Measurements from ENCODE around the gene MTX3. TPM values are rescaled to one million over a fixed set of nuclear protein-coding genes. Genes with fewer than 3 reads are reported as not detected.

Gene MTX3
- total RNA-seq, 4 donors from 2014 or later, result 15.0 to 20.8 (median 15.8) TPM

GRCh38 chr5:80034962-80035821, 44.1 kb upstream of the MTX3 start, which contains the start of gene THBS4:
THBS4 (plus strand) TSS chr5:80035348; CDS start chr5:80035538, 190 bp downstream.
- Histone ChIP-seq H3K27ac (replicated peaks in 1 of 4) (no peak within 1 kb of the TSS), H3K9me3 (no peaks in the 10 kb centered on the region), H3K27me3 (peaks cover 0 to 58% (median 16%) of the 10 kb centered on the region in 4 donors), H3K36me3 (no peaks in the 10 kb centered on the region), H3K4me3 (peak within 1 kb of the TSS; percentile 35 to 55 (median 40)), H3K4me1 (peaks cover 0 to 13% (median 4%) of the 10 kb centered on the region in 4 donors)
- DNase-seq (ENCODE audit: extremely low spot score), result no peak
- TF ChIP-seq, protein P1, sequence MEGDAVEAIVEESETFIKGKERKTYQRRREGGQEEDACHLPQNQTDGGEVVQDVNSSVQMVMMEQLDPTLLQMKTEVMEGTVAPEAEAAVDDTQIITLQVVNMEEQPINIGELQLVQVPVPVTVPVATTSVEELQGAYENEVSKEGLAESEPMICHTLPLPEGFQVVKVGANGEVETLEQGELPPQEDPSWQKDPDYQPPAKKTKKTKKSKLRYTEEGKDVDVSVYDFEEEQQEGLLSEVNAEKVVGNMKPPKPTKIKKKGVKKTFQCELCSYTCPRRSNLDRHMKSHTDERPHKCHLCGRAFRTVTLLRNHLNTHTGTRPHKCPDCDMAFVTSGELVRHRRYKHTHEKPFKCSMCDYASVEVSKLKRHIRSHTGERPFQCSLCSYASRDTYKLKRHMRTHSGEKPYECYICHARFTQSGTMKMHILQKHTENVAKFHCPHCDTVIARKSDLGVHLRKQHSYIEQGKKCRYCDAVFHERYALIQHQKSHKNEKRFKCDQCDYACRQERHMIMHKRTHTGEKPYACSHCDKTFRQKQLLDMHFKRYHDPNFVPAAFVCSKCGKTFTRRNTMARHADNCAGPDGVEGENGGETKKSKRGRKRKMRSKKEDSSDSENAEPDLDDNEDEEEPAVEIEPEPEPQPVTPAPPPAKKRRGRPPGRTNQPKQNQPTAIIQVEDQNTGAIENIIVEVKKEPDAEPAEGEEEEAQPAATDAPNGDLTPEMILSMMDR (IDR thresholded peaks at IDR 0.05), result no peak
- TF ChIP-seq POLR2AphosphoS5 (IDR thresholded peaks at IDR 0.05) (no peak), POLR2A (IDR thresholded peaks at IDR 0.05; ENCODE audit: low read depth) (no peak), EP300 (IDR thresholded peaks at IDR 0.05) (no peak)
- intact Hi-C loops (cut with DNase I), result no loop called here
- 16% methylated on average over 28 of the region's 76 CpGs for WGBS

GRCh38 chr5:80034559-80034958, 43.5 kb upstream of the MTX3 start:
- Histone ChIP-seq H3K4me1 (peaks cover 0 to 13% (median 4%) of the 10 kb centered on the region in 4 donors), H3K9me3 (no peaks in the 10 kb centered on the region), H3K4me3 (peak overlapping the region; percentile 35 to 55 (median 40)), H3K27me3 (peaks cover 0 to 59% (median 16%) of the 10 kb centered on the region in 4 donors), H3K27ac (replicated peaks in 1 of 4) (no peak overlapping the region), H3K36me3 (no peaks in the 10 kb centered on the region)
- DNase-seq (ENCODE audit: extremely low spot score), result no peak
- no peak for TF ChIP-seq EP300 (IDR thresholded peaks at IDR 0.05)
- 35% methylated on average over 8 of the region's 8 CpGs for WGBS
- intact Hi-C loops (cut with DNase I), result no loop called here

DNA sequence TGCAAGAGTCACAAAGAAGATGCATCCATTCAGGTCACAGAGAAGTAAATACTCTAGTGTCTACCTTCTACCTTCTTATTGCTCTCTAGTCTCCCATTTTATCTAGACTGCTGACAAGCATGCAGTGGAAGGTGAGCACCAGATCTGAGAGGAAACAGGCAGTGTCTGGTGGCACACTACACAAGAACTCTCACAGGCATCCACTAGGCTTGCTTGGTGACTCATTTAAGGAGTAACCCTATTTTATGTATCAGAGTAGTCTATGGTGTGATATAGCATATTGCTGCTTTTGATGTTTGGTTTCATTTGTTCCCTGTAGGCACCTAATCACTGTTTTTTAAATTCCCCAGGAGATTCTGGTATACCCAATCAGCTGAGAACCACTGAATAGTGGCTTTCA, 42.5 kb upstream of the MTX3 start:
- DNase-seq (ENCODE audit: extremely low spot score), result no peak
- peaks cover 0 to 13% (median 4%) of the 10 kb centered on the region in 4 donors for H3K4me1 ChIP-seq
- no peaks in the 10 kb centered on the region for H3K36me3 ChIP-seq
- no peaks in the 10 kb centered on the region for H3K9me3 ChIP-seq
- intact Hi-C loops (cut with DNase I), result no loop called here
- TF ChIP-seq POLR2AphosphoS5 (IDR thresholded peaks at IDR 0.05), result no peak
- TF ChIP-seq, protein P1 (IDR thresholded peaks at IDR 0.05), result no peak
- TF ChIP-seq POLR2A (IDR thresholded peaks at IDR 0.05; ENCODE audit: low read depth), result no peak
- no peak for TF ChIP-seq EP300 (IDR thresholded peaks at IDR 0.05)
- no peak overlapping the region for H3K27ac ChIP-seq (replicated peaks in 1 of 4)
- H3K4me3 ChIP-seq, result no peak overlapping the region
- peaks cover 0 to 58% (median 16%) of the 10 kb centered on the region in 4 donors for H3K27me3 ChIP-seq

- peaks cover 0 to 13% (median 4%) of the 10 kb centered on the region in 4 donors for H3K4me1 ChIP-seq
- no peak overlapping the region for H3K27ac ChIP-seq (replicated peaks in 1 of 4)
- no peak for DNase-seq (ENCODE audit: extremely low spot score)
- H3K36me3 ChIP-seq, result no peaks in the 10 kb centered on the region
- intact Hi-C loops (cut with DNase I), result no loop called here
- TF ChIP-seq POLR2A (IDR thresholded peaks at IDR 0.05; ENCODE audit: low read depth), result no peak
- no peak for TF ChIP-seq EP300 (IDR thresholded peaks at IDR 0.05)
- TF ChIP-seq, protein P1 (IDR thresholded peaks at IDR 0.05), result no peak
- TF ChIP-seq POLR2AphosphoS5 (IDR thresholded peaks at IDR 0.05), result no peak
- WGBS, result 70% methylated on average over 1 of the region's 1 CpG
- no peak overlapping the region for H3K4me3 ChIP-seq
- H3K27me3 ChIP-seq, result peaks cover 0 to 46% (median 10%) of the 10 kb centered on the region in 4 donors
- H3K9me3 ChIP-seq, result peaks cover 0 to 3% (median 0%) of the 10 kb centered on the region in 4 donors
Measured at GRCh38 chr5:80031109-80031508, 40.0 kb upstream of the MTX3 start.

DNA sequence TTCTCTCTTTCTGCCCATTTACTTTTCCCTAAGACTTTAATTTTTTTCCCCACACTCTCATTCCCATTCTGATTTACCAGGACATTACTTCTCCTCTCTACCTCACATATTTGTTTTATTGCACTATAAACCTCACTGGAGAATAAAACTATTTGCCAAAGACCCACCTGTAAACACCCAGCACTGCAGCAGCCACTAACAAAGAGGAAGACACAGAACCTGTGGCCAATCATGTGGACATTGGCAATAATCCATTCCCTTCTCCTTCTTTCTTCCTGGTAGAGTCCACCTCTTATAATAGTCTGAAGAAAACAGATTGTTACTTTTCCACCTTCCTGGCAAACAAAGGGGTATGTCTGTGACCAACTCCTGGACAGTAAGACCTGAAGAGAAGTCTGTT, 35.8 kb upstream of the MTX3 start:
- Histone ChIP-seq H3K4me3 (no peak overlapping the region), H3K9me3 (peaks cover 0 to 3% (median 0%) of the 10 kb centered on the region in 4 donors), H3K27me3 (peaks cover 0 to 8% (median 0%) of the 10 kb centered on the region in 4 donors), H3K4me1 (no peaks in the 10 kb centered on the region), H3K36me3 (no peaks in the 10 kb centered on the region), H3K27ac (replicated peaks in 1 of 4) (no peak overlapping the region)
- no peak for TF ChIP-seq POLR2A (IDR thresholded peaks at IDR 0.05; ENCODE audit: low read depth)
- DNase-seq (ENCODE audit: extremely low spot score), result no peak
- intact Hi-C loops (cut with DNase I), result no loop called here
